ENCODE measurements around the gene NUAK1. TPM values are rescaled to one million over a fixed set of nuclear protein-coding genes. Genes with fewer than 3 reads are reported as not detected.

NUAK1 gene
- polyA plus RNA-seq, 1 donor from 2014 or later = 8.3 TPM

DNA sequence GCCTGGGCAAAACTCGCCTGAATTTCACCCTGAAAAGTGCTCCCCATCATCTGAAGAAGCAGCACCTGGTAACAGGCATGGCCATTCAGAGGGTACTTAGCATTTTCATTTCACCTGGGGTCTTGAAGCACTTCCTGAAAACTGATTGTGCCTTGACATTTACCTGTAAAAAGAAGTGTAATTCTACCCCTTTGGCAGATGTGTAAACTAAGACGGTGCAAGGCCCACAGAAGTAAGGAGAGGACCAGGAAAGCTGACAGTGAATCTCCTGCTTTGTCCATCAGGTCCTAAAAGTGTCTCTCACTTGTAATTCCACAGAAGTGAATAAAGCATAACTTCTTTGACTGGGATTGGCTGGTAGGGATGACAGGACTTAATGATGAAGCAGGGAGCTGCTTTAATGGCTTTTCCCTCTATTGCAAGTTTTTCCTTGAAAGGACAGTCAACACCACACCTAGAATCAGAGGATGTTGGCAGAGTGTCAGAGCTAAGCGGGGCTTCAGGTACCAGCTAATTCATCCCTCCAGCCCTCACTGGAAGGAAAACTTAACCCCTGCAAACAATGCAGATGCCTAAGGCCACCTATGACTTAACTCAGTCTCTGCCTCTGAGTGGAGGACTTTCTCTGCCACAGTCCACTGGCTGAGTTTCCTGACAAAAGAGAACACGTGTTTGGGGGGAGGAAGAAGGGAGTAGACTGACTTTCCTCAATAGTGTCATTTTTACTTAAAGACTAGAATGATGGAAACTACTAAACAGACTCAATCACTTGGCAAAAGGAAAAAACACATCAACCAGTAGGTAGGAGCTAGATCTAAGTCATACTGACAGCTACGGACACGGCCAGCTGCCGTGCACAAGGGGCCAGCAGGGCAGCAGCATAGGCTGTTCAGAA, 74.7 kb downstream of the NUAK1 start:
- peaks cover 8% of the 10 kb centered on the region for H3K36me3 ChIP-seq (ENCODE audit: insufficient read depth, low read length)

DNA sequence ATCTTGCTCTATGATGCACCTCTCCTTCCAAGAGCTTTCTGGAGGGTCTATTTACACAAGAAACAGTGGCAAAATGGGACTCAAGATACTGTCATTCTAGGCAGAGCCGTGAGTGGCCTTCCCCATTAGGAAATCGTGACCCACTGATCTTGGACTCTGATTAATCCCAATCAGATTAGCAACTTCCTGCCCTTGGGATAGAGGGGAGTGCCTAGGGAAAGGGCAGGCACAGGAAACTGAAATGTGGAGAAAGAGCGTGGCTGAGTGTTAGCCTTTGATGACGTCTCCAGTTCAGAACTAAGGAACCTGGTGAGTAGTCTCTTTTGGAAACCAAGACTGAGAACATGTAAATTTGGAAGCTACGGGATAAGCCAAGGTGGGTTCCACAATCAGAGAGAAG, 76.1 kb downstream of the NUAK1 start:
- Histone ChIP-seq H3K9me2 (ENCODE audit: insufficient read depth, low read length) (no peaks in the 10 kb centered on the region), H3K27ac (ENCODE audit: low read length) (no peak overlapping the region), H3K4me2 (ENCODE audit: low read length) (no peak overlapping the region), H4K20me1 (ENCODE audit: insufficient read depth) (no peaks in the 10 kb centered on the region), H3F3A (ENCODE audit: insufficient read depth, low read length, poor library complexity, severe bottlenecking) (no peaks in the 10 kb centered on the region), H3K79me2 (replicated peaks; ENCODE audit: insufficient read depth, low read length) (no peaks in the 10 kb centered on the region), H3K27me3 (ENCODE audit: insufficient read depth, low read depth, low read length) (no peaks in the 10 kb centered on the region), H2AFZ (ENCODE audit: low read depth, low read length) (no peak overlapping the region), H3K4me3 (ENCODE audit: low read length) (no peak overlapping the region), H3K36me3 (ENCODE audit: insufficient read depth, low read length) (no peaks in the 10 kb centered on the region), H3K9me3 (ENCODE audit: low read length) (no peaks in the 10 kb centered on the region), H3K9ac (ENCODE audit: low read length) (no peak overlapping the region)
- TF ChIP-seq, protein P1, sequence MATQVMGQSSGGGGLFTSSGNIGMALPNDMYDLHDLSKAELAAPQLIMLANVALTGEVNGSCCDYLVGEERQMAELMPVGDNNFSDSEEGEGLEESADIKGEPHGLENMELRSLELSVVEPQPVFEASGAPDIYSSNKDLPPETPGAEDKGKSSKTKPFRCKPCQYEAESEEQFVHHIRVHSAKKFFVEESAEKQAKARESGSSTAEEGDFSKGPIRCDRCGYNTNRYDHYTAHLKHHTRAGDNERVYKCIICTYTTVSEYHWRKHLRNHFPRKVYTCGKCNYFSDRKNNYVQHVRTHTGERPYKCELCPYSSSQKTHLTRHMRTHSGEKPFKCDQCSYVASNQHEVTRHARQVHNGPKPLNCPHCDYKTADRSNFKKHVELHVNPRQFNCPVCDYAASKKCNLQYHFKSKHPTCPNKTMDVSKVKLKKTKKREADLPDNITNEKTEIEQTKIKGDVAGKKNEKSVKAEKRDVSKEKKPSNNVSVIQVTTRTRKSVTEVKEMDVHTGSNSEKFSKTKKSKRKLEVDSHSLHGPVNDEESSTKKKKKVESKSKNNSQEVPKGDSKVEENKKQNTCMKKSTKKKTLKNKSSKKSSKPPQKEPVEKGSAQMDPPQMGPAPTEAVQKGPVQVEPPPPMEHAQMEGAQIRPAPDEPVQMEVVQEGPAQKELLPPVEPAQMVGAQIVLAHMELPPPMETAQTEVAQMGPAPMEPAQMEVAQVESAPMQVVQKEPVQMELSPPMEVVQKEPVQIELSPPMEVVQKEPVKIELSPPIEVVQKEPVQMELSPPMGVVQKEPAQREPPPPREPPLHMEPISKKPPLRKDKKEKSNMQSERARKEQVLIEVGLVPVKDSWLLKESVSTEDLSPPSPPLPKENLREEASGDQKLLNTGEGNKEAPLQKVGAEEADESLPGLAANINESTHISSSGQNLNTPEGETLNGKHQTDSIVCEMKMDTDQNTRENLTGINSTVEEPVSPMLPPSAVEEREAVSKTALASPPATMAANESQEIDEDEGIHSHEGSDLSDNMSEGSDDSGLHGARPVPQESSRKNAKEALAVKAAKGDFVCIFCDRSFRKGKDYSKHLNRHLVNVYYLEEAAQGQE (IDR thresholded peaks at IDR 0.05; ENCODE audit: borderline replicate concordance) = no peak
- TF ChIP-seq MXI1 (conservative IDR thresholded peaks at IDR 0.05; ENCODE audit: poor library complexity, severe bottlenecking) (no peak), RAD21 (conservative IDR thresholded peaks at IDR 0.05) (no peak), POLR2AphosphoS5 (IDR thresholded peaks at IDR 0.05) (no peak), EZH2 (IDR thresholded peaks at IDR 0.05; ENCODE audit: borderline replicate concordance, insufficient read depth, low read length, poor library complexity, severe bottlenecking) (no peak), SMC3 (conservative IDR thresholded peaks at IDR 0.05; ENCODE audit: poor library complexity) (no peak), TAF1 (IDR thresholded peaks at IDR 0.05; ENCODE audit: low read depth) (no peak), EP300 (conservative IDR thresholded peaks at IDR 0.05; ENCODE audit: poor library complexity, severe bottlenecking) (no peak)
- TF ChIP-seq, protein P2, sequence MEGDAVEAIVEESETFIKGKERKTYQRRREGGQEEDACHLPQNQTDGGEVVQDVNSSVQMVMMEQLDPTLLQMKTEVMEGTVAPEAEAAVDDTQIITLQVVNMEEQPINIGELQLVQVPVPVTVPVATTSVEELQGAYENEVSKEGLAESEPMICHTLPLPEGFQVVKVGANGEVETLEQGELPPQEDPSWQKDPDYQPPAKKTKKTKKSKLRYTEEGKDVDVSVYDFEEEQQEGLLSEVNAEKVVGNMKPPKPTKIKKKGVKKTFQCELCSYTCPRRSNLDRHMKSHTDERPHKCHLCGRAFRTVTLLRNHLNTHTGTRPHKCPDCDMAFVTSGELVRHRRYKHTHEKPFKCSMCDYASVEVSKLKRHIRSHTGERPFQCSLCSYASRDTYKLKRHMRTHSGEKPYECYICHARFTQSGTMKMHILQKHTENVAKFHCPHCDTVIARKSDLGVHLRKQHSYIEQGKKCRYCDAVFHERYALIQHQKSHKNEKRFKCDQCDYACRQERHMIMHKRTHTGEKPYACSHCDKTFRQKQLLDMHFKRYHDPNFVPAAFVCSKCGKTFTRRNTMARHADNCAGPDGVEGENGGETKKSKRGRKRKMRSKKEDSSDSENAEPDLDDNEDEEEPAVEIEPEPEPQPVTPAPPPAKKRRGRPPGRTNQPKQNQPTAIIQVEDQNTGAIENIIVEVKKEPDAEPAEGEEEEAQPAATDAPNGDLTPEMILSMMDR (IDR thresholded peaks at IDR 0.05; ENCODE audit: poor library complexity, severe bottlenecking) = no peak

More for the DNA sequence above, 74.7 kb downstream of the NUAK1 start:
- H3K9me3 ChIP-seq (ENCODE audit: low read length) = no peaks in the 10 kb centered on the region
- no peaks in the 10 kb centered on the region for H4K20me1 ChIP-seq (ENCODE audit: insufficient read depth)
- H3K4me3 ChIP-seq (ENCODE audit: low read length) = no peak overlapping the region
- H3K9me2 ChIP-seq (ENCODE audit: insufficient read depth, low read length) = no peaks in the 10 kb centered on the region
- H3K9ac ChIP-seq (ENCODE audit: low read length) = no peak overlapping the region
- H3K27ac ChIP-seq (ENCODE audit: low read length) = no peak overlapping the region
- H2AFZ ChIP-seq (ENCODE audit: low read depth, low read length) = no peak overlapping the region
- H3K27me3 ChIP-seq (ENCODE audit: insufficient read depth, low read depth, low read length) = no peaks in the 10 kb centered on the region
- no peaks in the 10 kb centered on the region for H3F3A ChIP-seq (ENCODE audit: insufficient read depth, low read length, poor library complexity, severe bottlenecking)
- TF ChIP-seq TAF1 (IDR thresholded peaks at IDR 0.05; ENCODE audit: low read depth) = no peak
- TF ChIP-seq MXI1 (conservative IDR thresholded peaks at IDR 0.05; ENCODE audit: poor library complexity, severe bottlenecking) = no peak
- no peak for TF ChIP-seq EZH2 (IDR thresholded peaks at IDR 0.05; ENCODE audit: borderline replicate concordance, insufficient read depth, low read length, poor library complexity, severe bottlenecking)
- no peak for TF ChIP-seq EP300 (conservative IDR thresholded peaks at IDR 0.05; ENCODE audit: poor library complexity, severe bottlenecking)
- TF ChIP-seq, protein P2 (IDR thresholded peaks at IDR 0.05; ENCODE audit: poor library complexity, severe bottlenecking) = no peak
- TF ChIP-seq SMC3 (conservative IDR thresholded peaks at IDR 0.05; ENCODE audit: poor library complexity) = no peak
- no peak for TF ChIP-seq RAD21 (conservative IDR thresholded peaks at IDR 0.05)
- TF ChIP-seq, protein P1 (IDR thresholded peaks at IDR 0.05; ENCODE audit: borderline replicate concordance) = no peak
- no peak for TF ChIP-seq POLR2AphosphoS5 (IDR thresholded peaks at IDR 0.05)
- H3K4me2 ChIP-seq (ENCODE audit: low read length) = no peak overlapping the region
- H3K79me2 ChIP-seq (replicated peaks; ENCODE audit: insufficient read depth, low read length) = no peaks in the 10 kb centered on the region
